Neural crest cell (in vitro differentiated cells): ENCODE measurements around the gene LCP2. TPM values are rescaled to one million over a fixed set of nuclear protein-coding genes. Genes with fewer than 3 reads are reported as not detected.
A peak's percentile ranks its signal among the peaks of the same experiment; 100 is the strongest.

ENCODE experiments used
- DNase-seq: peaks from one replicate; pipeline ENCODE4 v3.0.0; 2021; ENCODE audit warnings: low read depth, mixed read lengths, low spot score
- H3K27ac Mint-ChIP-seq: one replicate; pipeline ENCODE4 v1.8.0; 2021; ENCODE audit warnings: mild to moderate bottlenecking, mixed read lengths; ENCODE audit not compliant: unreplicated experiment
- H3K27me3 Mint-ChIP-seq: 2 replicates; pipeline ENCODE4 v1.8.0; 2021; ENCODE audit warnings: low read depth, mild to moderate bottlenecking, mixed read lengths
- H3K36me3 Mint-ChIP-seq: 2 replicates; pipeline ENCODE4 v1.8.0; 2021; ENCODE audit warnings: low read depth, mild to moderate bottlenecking, mixed read lengths
- H3K4me1 Mint-ChIP-seq: 2 replicates; pipeline ENCODE4 v1.8.0; 2021; ENCODE audit warnings: mixed read lengths
- H3K4me3 Mint-ChIP-seq: one replicate; pipeline ENCODE4 v1.8.0; 2021; ENCODE audit warnings: mild to moderate bottlenecking, mixed read lengths
- H3K9me3 Mint-ChIP-seq: 2 replicates; pipeline ENCODE4 v1.8.0; 2021; ENCODE audit warnings: mixed read lengths
- CTCF ChIP-seq: fragments of 200-600 bp; sonication (generic); conservative IDR thresholded peaks from 2 replicates; pipeline ENCODE4 v1.5.0; 2021; ENCODE audit warnings: antibody characterized with exemption, mild to moderate bottlenecking
- total RNA-seq: library from RNA; stranded (reverse); gene quantifications from 2 replicates; pipeline ENCODE4 v1.2.1, GENCODE V29; 2021

The LCP2 gene
- total RNA-seq, 1 donor from 2014 or later, result not detected

GRCh38 chr5:170301149-170301548 is 3.6 kb upstream of the LCP2 start:
- Mint-ChIP-seq H3K27ac (peak overlapping the region; percentile 50), H3K36me3 (no peaks in the 10 kb centered on the region), H3K27me3 (no peaks in the 10 kb centered on the region), H3K9me3 (no peaks in the 10 kb centered on the region), H3K4me3 (no peak overlapping the region), H3K4me1 (peaks cover 19% of the 10 kb centered on the region)
- TF ChIP-seq CTCF, result no peak
- no peak for DNase-seq

DNA sequence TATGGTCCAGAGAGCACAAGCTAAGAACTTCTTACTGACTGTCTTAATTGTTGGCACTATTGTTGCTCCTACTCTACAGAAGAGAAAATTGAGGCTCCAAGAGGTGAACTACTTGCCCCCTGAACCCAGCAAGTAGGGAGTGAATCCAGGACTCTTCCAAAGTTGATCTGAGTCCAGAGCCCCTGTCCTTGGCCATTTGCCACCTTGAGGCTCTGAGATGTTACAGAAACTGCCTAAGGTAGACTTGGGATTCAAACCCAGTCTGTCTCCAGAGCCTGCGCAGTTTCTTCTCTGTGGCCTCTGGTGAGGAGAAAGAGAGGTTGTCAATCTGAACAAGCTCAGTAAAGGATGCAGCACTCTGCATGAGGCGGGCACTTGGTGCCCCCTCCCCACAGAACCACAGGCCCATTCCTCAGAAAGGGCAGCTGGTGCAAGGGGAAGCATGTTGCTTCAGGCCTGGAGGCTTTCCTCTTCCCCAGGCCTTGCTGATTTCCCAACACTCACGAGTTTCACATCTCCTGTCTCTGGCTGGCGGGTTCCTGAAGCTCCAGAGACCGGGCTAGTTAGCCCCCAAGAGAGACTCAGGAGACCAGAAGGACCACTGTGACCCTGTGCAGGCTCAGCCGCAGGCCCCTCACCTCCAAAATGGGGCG is 2.9 kb upstream of the LCP2 start:
- H3K27me3 Mint-ChIP-seq, result no peaks in the 10 kb centered on the region
- TF ChIP-seq CTCF, result no peak
- no peaks in the 10 kb centered on the region for H3K36me3 Mint-ChIP-seq
- peaks cover 17% of the 10 kb centered on the region for H3K4me1 Mint-ChIP-seq
- H3K27ac Mint-ChIP-seq, result no peak overlapping the region
- H3K4me3 Mint-ChIP-seq, result no peak overlapping the region
- DNase-seq, result no peak
- peaks cover 3% of the 10 kb centered on the region for H3K9me3 Mint-ChIP-seq

- Mint-ChIP-seq H3K27me3 (no peaks in the 10 kb centered on the region), H3K36me3 (no peaks in the 10 kb centered on the region), H3K4me1 (peaks cover 7% of the 10 kb centered on the region), H3K9me3 (peaks cover 3% of the 10 kb centered on the region), H3K27ac (no peak overlapping the region), H3K4me3 (no peak overlapping the region)
- no peak for TF ChIP-seq CTCF
- no peak for DNase-seq
These were observed 515 bp downstream of the LCP2 start for GRCh38 chr5:170296935-170297588.

- H3K4me1 Mint-ChIP-seq, result peaks cover 7% of the 10 kb centered on the region
- no peak for DNase-seq
These were observed 1.3 kb downstream of the LCP2 start for GRCh38 chr5:170296036-170296934.

More at GRCh38 chr5:170296036-170296934, 1.3 kb downstream of the LCP2 start:
- Mint-ChIP-seq H3K27me3 (no peaks in the 10 kb centered on the region), H3K36me3 (no peaks in the 10 kb centered on the region), H3K9me3 (peaks cover 3% of the 10 kb centered on the region), H3K27ac (no peak overlapping the region), H3K4me3 (no peak overlapping the region)
- no peak for TF ChIP-seq CTCF
